Activated CD4-positive, alpha-beta T cell treated with anti-CD3 and anti-CD28 coated beads for 48 hours (primary cell): ENCODE results near the gene BCAS1.

Source experiments
- DNase-seq: peaks from one replicate; pipeline ENCODE4 v3.0.0-alpha.2; 2020

The BCAS1 gene, protein sequence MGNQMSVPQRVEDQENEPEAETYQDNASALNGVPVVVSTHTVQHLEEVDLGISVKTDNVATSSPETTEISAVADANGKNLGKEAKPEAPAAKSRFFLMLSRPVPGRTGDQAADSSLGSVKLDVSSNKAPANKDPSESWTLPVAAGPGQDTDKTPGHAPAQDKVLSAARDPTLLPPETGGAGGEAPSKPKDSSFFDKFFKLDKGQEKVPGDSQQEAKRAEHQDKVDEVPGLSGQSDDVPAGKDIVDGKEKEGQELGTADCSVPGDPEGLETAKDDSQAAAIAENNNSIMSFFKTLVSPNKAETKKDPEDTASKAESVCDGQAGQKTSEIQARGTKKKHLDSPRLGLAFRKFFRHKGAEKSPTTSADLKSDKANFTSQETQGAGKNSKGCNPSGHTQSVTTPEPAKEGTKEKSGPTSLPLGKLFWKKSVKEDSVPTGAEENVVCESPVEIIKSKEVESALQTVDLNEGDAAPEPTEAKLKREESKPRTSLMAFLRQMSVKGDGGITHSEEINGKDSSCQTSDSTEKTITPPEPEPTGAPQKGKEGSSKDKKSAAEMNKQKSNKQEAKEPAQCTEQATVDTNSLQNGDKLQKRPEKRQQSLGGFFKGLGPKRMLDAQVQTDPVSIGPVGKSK

DNA sequence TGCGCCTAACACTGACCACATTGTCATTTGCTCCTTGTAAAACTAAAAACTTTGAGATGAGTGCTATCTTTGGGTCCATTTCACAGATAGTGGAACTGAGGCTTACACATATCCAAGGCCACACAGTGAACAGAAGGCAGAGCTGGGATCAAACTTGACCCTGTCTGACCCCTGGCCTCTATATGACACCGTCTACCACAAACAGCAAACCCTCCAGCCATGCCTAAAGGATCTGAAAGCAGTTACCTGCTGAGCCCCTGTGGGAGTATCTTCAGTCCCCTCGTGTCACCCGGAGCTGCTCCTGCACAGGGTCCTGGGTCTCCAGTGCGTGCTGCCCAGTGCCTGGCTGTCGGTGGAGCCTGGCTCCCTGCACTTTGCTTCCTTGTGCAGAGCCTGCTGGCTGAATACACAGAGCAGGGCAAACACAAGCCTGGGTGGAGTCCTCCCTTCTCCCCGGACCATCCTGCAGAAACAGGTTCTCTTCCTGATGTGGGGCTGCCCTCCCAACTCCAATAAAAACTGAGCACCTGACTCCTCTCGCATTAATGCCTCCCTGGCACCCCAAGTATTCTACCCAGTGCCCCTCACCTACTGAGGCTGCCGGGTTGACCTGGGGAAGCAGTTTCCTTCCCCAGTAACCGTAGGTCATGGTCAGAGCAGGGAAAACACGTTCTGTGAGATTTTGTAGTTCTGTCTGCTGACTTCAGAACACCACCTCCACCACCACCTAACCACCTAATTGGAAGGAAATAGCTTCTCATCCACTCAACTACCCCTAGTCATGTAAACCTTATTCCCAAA, at the start of gene BCAS1:
BCAS1 (minus strand) TSS at position 408 of the 801 bp plus-strand sequence. CDS start 11,876 bp downstream, outside the sequence.
- DNase-seq = no peak

DNA sequence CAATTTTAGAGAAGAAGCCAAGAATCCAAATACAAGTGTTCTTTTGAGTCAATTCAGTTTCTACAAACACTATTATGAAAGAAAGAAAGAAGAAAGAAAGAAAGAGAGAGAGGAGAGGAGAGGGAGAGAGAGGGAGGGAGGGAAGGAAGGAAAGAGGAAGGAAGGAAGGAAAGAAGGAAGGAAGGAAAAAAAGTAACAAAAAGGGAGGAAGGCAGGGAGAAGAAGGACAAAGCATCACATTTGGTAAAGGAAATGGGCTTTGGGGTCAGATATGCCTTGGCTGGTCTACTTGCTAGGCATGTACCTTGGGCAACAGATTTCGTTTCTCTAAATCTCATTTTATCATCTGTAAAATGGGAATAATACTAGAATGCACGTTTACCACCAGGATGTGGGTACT, 49.4 kb upstream of the BCAS1 start:
- DNase-seq = no peak

DNA sequence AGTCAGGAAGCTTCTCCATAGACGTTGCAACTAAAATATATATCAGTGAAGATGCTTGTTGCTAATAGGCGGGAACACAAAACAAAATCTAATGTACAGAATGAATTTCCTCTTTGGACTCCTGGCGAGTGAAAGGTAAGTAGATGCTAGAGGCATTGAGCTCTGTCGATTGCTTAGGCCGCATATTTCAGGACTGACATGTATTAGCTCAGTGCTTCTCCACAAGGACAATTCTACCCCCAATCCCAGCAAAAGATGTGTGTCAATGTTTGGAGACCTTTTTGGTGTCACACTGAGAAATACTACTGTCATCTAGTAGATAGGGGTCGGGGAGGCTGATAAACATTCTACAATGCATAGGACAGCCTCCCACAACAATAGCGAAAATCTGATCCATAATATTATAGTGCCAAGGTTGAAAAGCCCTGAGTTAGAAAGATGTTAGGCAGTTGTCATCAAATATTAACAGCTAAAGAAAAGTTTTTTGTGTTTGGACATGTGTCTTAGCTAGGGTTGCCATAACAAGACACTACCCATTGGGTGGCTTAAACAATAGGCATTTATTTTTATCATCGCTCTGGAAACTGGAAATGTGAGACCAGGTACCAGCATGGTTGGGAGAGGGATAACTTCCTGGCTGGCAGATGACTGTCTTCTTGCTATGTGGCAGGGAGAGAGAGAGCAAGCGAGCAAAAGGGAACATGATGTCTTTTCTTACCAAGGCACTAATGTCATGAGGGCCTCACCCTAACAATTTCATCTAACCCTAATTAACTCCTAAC, 48.0 kb upstream of the BCAS1 start:
- DNase-seq = no peak

DNA sequence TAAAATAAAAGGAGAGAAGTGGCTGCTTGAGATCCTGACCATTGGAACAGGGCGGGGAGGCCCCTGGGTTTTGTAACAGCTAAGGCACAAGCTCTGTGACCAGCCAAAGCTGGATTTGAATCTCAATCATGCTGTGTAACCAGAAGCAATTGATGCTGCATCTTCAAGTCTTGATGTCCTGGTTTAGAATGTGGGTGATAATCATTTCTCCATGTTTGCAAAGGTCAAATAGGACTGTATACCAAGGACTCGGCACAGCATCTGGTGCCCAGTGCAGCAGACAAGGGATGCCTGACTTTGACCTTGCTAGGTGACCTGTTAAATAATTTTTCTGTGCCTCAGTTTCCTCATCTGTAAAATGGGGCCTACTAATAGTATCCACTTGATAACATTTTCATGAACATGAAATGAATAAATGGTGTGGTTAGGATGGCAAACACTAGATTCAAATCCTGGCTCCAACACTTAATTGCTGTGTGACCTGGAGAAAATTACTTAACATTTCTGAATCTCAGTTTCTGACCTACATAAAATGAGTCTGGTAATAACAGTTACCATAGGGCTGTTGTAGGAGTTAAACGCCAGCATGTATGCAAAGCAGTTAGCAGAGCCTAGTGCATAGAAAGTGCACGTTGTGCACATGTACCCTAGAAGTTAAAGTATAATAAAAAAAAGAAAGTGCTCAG, 46.3 kb upstream of the BCAS1 start:
- DNase-seq = no peak

DNA sequence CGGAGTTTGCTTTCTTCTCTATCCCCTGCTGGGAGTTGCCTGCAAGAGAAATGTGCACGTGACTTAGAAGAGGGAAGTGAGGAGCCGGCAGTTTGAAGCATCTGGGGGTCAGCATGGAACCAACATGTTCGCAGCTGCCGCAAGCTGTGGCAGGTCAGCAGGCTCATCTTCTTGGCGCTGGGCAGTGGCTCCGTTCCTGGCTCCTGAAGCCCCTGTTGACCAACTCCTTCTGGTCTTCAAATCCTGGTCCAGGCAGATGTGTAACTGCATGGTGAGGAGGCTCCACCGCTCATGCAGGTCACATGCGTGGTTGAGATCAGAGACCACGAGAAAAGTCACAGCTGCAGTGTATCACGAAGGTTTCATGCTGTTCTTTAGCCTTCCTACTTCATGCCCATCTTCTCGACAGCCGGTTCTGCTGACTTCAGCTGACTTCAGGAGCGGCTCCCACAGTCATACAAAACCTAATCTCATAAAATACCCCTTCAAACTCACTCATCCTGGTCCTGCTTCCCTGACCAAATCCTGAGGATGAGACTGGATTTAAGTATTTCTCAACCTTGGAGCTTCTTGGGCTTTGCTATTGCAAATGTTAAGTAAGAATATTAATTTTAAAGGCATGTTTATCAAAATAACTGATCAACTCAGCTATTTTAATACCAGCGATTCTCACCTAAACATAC, 44.9 kb upstream of the BCAS1 start:
- DNase-seq = no peak

DNA sequence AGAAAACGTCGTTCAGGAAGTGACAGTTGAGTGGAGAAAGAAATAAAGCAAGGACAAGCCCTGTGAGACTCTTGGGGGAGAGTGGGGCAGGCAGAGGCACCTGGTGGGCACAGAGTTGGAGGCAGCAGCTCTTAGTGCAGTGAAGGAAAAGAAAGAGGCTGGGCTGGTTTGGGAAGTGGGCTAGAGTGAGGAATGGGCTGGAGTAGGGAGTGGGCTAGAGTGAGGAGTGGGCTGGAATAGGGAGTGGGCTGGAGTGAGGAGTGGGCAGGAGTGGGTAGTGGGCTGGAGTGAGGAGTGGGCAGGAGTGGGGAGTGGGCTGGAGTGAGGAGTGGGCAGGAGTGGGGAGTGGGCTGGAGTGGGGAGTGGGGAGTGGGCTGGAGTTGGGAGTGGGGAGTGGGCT, 43.7 kb upstream of the BCAS1 start:
- no peak for DNase-seq

DNA sequence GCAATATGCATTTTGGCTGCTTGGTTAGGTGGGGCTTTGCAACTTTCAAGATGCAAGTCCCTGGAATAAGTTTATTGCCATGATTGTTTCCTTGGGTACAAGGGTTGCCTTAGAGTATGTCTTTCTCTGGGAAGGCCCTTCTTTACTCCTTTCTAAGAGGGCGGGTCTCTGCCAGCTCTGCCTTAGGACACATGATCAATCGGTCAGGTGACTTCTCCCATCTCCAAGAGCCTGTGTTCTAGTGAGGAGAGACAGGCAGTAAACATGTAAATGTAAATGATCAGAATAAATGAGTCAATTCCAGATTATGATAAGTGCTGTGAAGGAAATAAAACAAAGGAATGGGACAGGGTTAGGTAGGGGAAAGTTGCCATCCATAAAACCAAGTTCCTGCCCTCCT, 43.2 kb upstream of the BCAS1 start:
- no peak for DNase-seq

DNA sequence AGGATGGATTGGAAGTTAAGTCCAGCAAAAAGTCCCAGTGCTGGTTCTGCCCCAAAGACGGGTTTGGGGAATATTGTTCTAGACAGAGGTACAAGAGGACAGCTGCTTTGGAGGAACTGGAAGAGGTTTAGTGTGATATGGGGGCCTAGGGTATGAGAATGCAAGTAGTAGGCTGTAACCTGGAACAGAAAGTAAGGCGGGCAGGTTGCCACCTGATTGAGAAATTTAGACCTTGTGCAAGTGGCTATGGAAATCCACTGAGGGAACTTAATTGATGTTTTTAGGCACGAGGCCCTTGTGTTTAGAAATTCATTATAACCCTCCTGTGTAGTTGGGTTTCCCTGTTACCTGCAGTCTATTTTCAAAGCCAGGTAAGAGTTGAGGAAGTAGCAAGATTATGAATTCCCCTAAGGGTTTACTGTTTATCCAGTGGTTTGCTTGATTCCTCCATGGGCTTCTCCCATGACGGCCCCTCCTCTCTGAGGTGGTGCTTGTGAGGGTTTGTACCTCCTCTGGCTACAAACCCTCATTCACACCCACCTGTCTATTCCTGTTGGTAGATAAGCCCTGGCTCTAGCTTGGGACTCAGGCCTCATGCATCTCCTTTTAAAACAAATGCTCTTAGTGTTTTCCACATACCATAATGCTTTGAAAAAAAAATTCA, 42.0 kb upstream of the BCAS1 start:
- DNase-seq = no peak

DNA sequence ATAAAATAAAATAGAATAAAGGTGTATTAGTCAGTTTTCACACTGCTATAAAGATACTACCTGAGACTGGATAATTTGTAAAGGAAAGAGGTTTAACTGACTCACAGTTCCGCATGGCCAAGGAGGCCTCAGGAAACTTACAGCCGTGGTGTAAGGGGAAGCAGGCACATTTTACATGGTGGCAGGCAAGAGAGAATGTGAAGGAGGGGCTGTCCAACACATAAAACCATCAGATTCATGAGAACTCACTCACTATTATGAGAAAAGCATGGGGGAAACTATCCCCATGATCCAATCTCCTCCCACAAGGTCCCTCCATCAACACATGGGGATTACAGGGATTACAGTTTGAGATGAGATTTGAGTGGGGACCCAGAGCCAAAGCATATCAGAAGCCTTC, 41.1 kb upstream of the BCAS1 start:
- DNase-seq = no peak

DNA sequence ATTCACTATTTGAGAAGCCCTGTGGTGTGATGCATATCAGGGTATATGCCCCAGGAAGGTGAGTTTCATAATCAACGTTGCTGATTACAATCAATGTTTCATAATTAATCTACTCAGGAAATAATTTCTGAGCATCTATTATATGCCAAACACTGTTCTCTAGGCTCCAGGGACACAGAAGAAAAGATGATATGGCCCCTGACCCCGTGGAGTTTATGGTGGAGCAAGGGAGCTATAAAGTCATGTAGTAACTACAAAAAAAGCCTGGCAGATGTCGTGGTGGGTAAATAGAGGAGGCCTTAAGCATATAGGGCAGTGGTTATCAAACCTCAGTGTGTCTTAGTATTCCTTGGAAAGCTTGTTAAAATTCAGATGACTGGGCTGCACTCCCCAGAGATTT, 40.1 kb upstream of the BCAS1 start:
- no peak for DNase-seq

DNA sequence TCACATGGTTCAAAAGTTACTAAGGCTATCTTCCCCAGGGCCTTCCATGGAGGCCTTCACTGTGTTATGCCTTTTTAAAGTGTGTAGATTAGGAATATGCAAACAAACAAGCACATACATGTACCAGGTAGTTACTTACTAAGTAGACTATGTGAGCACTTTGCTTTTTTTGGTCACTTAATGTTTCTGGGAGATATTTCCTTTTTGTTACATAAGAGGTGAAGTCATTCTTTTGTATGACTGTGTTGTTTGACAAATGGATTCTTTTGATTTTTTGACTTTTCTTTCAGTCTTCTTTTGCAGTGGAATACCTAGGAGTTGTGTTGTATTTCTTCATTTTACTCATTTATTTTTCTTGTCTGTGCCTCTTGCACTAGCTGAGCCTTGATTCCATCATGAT, 39.6 kb upstream of the BCAS1 start:
- DNase-seq = no peak

DNA sequence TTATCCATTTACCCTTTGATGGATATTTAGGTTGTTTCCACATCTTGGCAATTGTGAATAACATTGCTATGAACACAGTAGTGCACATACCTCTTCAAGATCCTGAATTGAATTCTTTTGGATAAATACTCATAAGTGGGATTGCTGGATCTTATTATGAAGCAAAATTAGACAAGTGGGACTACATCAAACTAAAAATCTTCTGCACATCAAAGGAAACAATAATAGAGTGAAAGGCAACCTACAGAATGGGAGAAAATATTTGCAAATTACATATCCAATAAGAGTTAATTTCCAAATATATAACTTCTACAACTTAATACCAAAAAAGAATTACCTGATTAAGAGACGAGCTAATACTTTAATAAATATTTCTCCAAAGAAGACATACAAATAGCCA, 38.4 kb upstream of the BCAS1 start:
- no peak for DNase-seq

DNA sequence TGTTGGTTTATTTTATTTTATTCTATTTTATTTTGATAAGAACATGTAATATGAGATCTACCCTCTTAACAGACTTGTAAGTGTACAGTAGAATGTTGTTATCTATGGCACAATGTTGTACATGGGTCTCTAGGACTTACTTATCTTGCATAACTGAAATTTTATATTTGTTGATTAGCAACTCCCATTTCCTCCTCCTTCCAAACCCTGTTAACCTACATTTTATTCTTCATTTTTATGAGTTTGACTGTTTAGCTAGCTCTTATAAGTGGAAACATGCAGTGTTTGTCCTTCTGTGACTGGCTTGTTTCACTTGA, 37.9 kb upstream of the BCAS1 start:
- no peak for DNase-seq

DNA sequence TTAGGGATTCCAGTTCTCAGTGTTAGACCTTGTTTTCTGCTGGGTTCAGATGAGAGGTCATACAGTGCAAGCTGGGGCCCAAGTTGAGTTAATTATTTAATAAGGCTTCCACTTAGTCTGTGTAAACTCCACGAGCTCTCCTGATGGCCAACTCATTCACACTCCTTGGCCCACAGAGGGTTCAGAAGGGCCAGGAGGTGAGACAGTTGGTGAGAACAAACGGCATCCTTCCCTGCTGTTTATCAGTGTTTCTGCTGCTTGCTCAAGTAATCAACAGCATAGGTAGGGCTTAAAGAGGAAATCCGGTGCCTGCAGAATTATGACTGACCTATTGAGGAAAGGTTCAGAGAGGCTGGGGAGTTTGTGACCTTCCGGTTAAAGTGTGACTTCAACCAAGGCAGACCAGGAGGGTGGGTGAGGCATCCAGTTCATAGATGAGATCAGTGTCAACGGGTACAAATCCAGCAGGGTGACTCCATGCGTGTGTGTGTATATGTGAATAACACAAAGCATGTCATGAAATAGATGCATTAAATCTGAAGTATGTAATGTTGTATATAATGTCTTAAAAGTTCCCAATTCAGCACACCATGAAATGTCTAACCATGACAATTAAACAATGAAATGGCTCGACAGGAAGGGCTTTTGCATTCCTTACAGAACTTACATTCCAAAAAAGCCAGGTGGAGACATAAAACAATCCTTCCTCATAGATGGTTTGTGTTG, 37.4 kb upstream of the BCAS1 start:
- DNase-seq = no peak

DNA sequence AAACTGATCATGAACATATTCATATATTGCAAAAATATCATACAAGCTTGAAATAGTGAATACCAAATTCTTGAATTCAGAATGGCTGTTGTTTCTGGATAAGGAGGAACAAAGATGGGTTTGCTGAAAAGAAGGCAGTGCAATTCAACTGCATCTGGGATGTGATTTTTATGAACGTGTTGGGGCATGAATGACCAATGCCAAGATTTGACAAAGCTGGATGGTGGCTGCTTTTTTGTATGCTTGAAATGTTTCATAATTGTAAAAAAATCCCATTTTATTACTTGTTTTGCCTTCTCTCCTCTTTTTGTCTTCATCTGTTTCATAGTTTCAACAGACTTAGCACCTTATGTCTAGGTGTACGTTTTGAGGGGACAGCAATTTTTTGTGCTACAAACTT, 36.8 kb upstream of the BCAS1 start:
- no peak for DNase-seq

DNA sequence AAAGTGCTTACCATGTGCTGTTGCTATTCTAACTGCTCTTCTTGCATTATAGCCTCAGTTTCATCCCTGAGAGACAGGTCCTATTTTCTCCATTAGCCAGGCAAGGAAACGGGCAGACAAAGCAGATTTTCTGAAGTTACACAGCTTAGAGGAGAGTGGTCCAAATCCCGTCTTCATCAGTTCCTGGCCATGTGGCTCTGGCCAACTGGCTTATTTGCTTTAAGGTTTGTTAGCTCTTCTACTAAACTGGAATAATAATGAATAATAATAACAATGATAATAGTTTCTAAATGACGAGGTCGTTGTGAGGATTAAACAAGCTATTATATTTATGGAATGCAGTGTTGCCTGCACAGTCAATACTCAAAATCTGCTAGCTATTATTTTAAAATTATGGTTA, 35.8 kb upstream of the BCAS1 start:
- no peak for DNase-seq

DNA sequence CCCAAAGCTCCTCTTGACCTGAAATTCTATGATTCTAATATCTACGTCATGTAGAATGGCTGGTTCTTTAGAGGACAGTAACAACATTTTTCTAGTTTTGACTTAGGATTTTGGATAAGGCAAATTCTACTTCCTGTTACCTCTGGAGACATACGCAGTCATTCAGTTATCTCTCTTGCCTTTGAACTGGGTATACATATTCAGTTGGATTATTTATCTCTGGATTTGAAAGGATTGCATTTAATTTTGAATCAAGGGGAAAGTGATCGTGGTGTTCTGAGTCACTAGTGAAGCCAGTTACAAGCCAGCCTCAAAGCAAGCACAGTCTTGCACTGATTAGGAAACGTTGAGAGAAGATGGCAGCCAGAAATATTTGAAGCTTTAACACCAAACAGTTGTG, 35.3 kb upstream of the BCAS1 start:
- DNase-seq = no peak

DNA sequence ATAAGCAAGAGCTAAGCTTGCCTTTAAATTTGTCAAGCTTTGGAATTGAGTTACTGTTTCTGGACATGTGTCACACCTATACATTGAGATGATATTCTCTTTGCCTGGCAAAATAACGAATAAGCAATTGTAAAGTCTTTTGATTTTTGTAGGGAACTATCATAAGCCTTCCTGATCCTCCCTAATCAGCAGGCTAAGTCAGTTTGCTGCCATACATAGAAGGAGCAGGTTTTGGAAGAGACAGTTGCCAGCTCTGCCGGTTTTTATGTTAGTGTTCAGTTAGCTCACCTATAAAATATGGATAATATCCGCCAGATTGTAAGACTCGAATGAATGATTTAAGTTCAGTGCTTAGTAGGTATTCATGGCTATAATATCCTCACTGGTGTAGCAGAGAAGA, 34.4 kb upstream of the BCAS1 start:
- no peak for DNase-seq

DNA sequence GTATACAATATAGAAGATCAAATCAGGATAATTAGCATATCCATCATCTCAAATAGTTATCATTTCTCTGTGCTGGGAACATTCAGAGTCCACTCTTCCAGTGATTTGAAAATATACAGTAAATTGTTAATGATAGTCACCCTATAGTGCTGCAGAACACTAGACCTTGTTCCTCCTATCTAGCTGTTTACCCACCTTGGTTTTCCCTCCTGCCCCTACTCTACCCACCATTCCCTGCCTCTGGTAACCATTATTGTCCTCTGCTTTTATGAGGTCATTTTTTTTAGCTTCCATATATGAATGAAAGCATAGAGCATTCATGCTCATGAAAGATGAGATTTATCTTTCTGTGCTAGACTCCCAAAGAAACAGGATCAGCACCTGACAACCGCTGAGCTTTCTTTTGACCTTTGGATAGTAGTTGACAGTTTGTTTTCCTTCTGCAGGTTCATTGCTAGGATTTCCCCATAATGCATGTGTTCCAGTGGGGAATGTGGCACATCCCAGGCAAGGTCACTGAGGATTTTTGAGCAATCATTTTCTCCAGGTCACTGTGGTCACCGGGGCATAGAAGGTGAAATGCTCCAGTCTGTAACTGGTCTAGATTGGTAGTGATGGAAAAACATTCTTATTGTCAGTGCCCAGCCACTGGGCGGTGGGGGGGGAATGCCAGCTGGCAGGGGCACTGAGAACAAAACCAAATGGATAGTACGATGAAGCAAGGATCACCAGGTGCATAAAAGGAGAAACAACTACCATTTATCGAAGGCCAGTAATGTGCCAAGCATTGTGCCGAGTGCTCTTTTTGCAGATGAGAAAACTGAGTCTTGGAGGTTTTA, 33.6 kb upstream of the BCAS1 start:
- DNase-seq = no peak
